H9 (cell line): Measurements from ENCODE around the gene ZNF844. TPM values are rescaled to one million over a fixed set of nuclear protein-coding genes. Genes with fewer than 3 reads are reported as not detected.

Source experiments
- DNase-seq: peaks from one replicate; pipeline ENCODE4 v3.0.0-alpha.2; 2017
- H2AFZ ChIP-seq: one replicate; pipeline ENCODE4 v1.6.1; 2013; ENCODE audit warnings: mild to moderate bottlenecking, low read length, control low read depth, moderate library complexity
- H2AK5ac ChIP-seq: 2 replicates; pipeline ENCODE4 v1.6.1; 2013; ENCODE audit warnings: low read length, control low read depth, mixed read lengths; ENCODE audit not compliant: insufficient read length
- H2BK120ac ChIP-seq: one replicate; pipeline ENCODE4 v1.6.1; 2013; ENCODE audit warnings: low read depth, mild to moderate bottlenecking, low read length, control low read depth, inconsistent platforms; ENCODE audit not compliant: poor library complexity, severe bottlenecking
- H2BK12ac ChIP-seq: 2 replicates; pipeline ENCODE4 v1.6.1; 2013; ENCODE audit warnings: low read length, control low read depth, mixed read lengths, low read depth; ENCODE audit not compliant: insufficient read length
- H2BK15ac ChIP-seq: 2 replicates; pipeline ENCODE4 v1.6.1; 2013; ENCODE audit warnings: low read depth, low read length, control low read depth
- H2BK20ac ChIP-seq: one replicate; pipeline ENCODE4 v1.6.1; 2013; ENCODE audit warnings: low read depth, mild to moderate bottlenecking, low read length, control low read depth, inconsistent platforms; ENCODE audit not compliant: poor library complexity, severe bottlenecking
- H2BK5ac ChIP-seq: 2 replicates; pipeline ENCODE4 v1.6.1; 2013; ENCODE audit warnings: low read length, control low read depth, mixed read lengths; ENCODE audit not compliant: insufficient read length
- H3K14ac ChIP-seq: 2 replicates; pipeline ENCODE4 v1.6.1; 2013; ENCODE audit warnings: low read length, control low read depth; ENCODE audit not compliant: insufficient read depth
- H3K18ac ChIP-seq: 2 replicates; pipeline ENCODE4 v1.6.1; 2013; ENCODE audit warnings: low read depth, mild to moderate bottlenecking, mixed read lengths, low read length, control low read depth; ENCODE audit not compliant: insufficient read length
- H3K23ac ChIP-seq: 2 replicates; pipeline ENCODE4 v1.6.1; 2013; ENCODE audit warnings: low read length, control low read depth, mixed read lengths, low read depth; ENCODE audit not compliant: insufficient read length
- H3K23me2 ChIP-seq: 2 replicates; pipeline ENCODE4 v1.6.1; 2013; ENCODE audit warnings: low read depth, mild to moderate bottlenecking, mixed read lengths, low read length, control low read depth; ENCODE audit not compliant: insufficient read length, poor library complexity, severe bottlenecking
- H3K27ac ChIP-seq: 2 replicates; pipeline ENCODE4 v1.5.1; 2013; ENCODE audit warnings: low read length, control low read depth, mixed read lengths, low read depth; ENCODE audit not compliant: insufficient read length
- H3K27me3 ChIP-seq: 2 replicates; pipeline ENCODE4 v1.6.1; 2013; ENCODE audit warnings: low read length, control low read depth, inconsistent platforms; ENCODE audit not compliant: insufficient read depth
- H3K4ac ChIP-seq: 2 replicates; pipeline ENCODE4 v1.6.1; 2013; ENCODE audit warnings: low read depth, mild to moderate bottlenecking, control low read depth, inconsistent platforms, low read length, moderate library complexity
- H3K4me1 ChIP-seq: 2 replicates; pipeline ENCODE4 v1.6.1; 2013; ENCODE audit warnings: low read length, control low read depth, inconsistent platforms; ENCODE audit not compliant: insufficient read depth
- H3K4me2 ChIP-seq: 2 replicates; pipeline ENCODE4 v1.6.1; 2013; ENCODE audit warnings: low read length, control low read depth, mixed read lengths; ENCODE audit not compliant: insufficient read length, insufficient read depth
- H3K56ac ChIP-seq: 2 replicates; pipeline ENCODE4 v1.6.1; 2013; ENCODE audit warnings: low read depth, mild to moderate bottlenecking, mixed read lengths, low read length, control low read depth; ENCODE audit not compliant: insufficient read length
- H3K79me1 ChIP-seq: 2 replicates; pipeline ENCODE4 v1.6.1; 2013; ENCODE audit warnings: low read depth, mild to moderate bottlenecking, moderate library complexity, low read length, control low read depth, inconsistent platforms; ENCODE audit not compliant: insufficient read depth, poor library complexity, severe bottlenecking
- H3K79me2 ChIP-seq: 2 replicates; pipeline ENCODE4 v1.6.1; 2013; ENCODE audit warnings: low read length, control low read depth, inconsistent platforms; ENCODE audit not compliant: insufficient read depth
- H3K9ac ChIP-seq: 2 replicates; pipeline ENCODE4 v1.6.1; 2013; ENCODE audit warnings: low read length, control low read depth, mixed read lengths; ENCODE audit not compliant: insufficient read length; ENCODE audit errors: extremely low read depth
- H3K9me3 ChIP-seq: one replicate; pipeline ENCODE4 v1.6.1; 2013; ENCODE audit warnings: low read depth, low read length, inconsistent platforms; ENCODE audit not compliant: control insufficient read depth
- H3T11ph ChIP-seq: one replicate; pipeline ENCODE4 v1.6.1; 2013; ENCODE audit warnings: mild to moderate bottlenecking, low read length, control low read depth, inconsistent platforms
- H4K20me1 ChIP-seq: one replicate; pipeline ENCODE4 v1.6.1; 2013; ENCODE audit not compliant: control insufficient read depth, insufficient read length, insufficient read depth
- H4K5ac ChIP-seq: 2 replicates; pipeline ENCODE4 v1.6.1; 2013; ENCODE audit warnings: low read depth, mild to moderate bottlenecking, mixed read lengths, low read length, control low read depth; ENCODE audit not compliant: insufficient read length
- H4K8ac ChIP-seq: replicated peaks from 2 replicates; pipeline ENCODE4 v1.6.1; 2013; ENCODE audit warnings: low read length, control low read depth, mixed read lengths, low read depth; ENCODE audit not compliant: insufficient read length
- H4K91ac ChIP-seq: 2 replicates; pipeline ENCODE4 v1.6.1; 2013; ENCODE audit warnings: low read depth, mild to moderate bottlenecking, moderate library complexity, mixed read lengths, low read length, control low read depth; ENCODE audit not compliant: insufficient read length
- H3K27ac Mint-ChIP-seq, 3 experiments: 2 replicates in 2 of 3; 3 replicates in 1 of 3; pipeline ENCODE4 v1.8.0; 2020 to 2021; ENCODE audit warnings: mixed read lengths in 3 of 3, mild to moderate bottlenecking in 1 of 3, moderate library complexity in 1 of 3
- H3K27me3 Mint-ChIP-seq: 2 replicates; pipeline ENCODE4 v1.8.0; 2021; ENCODE audit warnings: low read depth, mild to moderate bottlenecking, moderate library complexity, mixed read lengths
- H3K36me3 Mint-ChIP-seq, 3 experiments: 2 replicates in 2 of 3; 3 replicates in 1 of 3; pipeline ENCODE4 v1.8.0; 2020 to 2021; ENCODE audit warnings: low read depth in 3 of 3, mixed read lengths in 3 of 3; ENCODE audit not compliant: insufficient read depth in 1 of 3
- H3K4me1 Mint-ChIP-seq, 2 experiments: 2 replicates each; pipeline ENCODE4 v1.8.0; 2020; ENCODE audit warnings: mixed read lengths in 2 of 2
- H3K4me3 Mint-ChIP-seq, 2 experiments: 2 replicates in 1 of 2; 3 replicates in 1 of 2; pipeline ENCODE4 v1.8.0; 2020 to 2021; ENCODE audit warnings: mild to moderate bottlenecking in 2 of 2, mixed read lengths in 2 of 2, moderate library complexity in 1 of 2
- H3K9me3 Mint-ChIP-seq, 2 experiments: 2 replicates in 1 of 2; 3 replicates in 1 of 2; pipeline ENCODE4 v1.8.0; 2020; ENCODE audit warnings: mild to moderate bottlenecking in 2 of 2, mixed read lengths in 2 of 2, moderate library complexity in 1 of 2
- WGBS: extraction: QIAGEN DNeasy Blood & Tissue Kit; methylation state at CpG from one replicate; pipeline ENCODE4 v1.1.7; 2013; ENCODE audit warnings: missing lambda C conversion rate, low lambda C conversion rate, mixed read lengths; ENCODE audit not compliant: insufficient read length; ENCODE audit errors: extremely low coverage; 5-methylcytosine and 5-hydroxymethylcytosine counted together
- total RNA-seq: library from RNA; stranded (reverse); gene quantifications from 2 replicates; pipeline ENCODE4 v1.2.1, GENCODE V29; 2021
- TF ChIP-seq, protein P1 (sequence below): fragments of 200-600 bp; sonication (generic); conservative IDR thresholded peaks from 3 replicates; pipeline ENCODE4 v1.8.0; 2021; ENCODE audit warnings: antibody characterized with exemption, mild to moderate bottlenecking

The ZNF844 gene
- total RNA-seq, 1 experiment from 2014 or later = 10.0 TPM

DNA sequence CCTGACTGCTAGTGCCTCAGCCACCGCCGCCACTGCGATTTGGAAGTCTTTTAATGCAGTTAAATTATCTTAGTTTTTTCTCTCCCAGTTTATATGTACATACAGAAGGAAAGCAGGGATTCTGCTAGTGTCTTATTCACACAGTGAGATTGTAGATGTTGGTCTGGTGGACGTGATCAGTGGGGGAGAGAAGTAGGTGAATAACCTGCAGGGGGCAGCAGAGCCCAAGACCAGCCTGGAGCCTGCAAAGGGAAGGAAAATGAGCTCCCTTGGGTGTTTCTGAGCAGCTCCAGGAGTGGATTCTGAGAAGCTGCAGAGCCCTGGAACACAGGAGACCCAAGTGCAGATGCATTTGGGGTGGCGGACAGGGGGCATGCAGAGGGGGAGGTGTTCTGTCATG, 26.3 kb downstream of the ZNF844 start:
- H4K20me1 ChIP-seq = no peaks in the 10 kb centered on the region
- TF ChIP-seq, protein P1, sequence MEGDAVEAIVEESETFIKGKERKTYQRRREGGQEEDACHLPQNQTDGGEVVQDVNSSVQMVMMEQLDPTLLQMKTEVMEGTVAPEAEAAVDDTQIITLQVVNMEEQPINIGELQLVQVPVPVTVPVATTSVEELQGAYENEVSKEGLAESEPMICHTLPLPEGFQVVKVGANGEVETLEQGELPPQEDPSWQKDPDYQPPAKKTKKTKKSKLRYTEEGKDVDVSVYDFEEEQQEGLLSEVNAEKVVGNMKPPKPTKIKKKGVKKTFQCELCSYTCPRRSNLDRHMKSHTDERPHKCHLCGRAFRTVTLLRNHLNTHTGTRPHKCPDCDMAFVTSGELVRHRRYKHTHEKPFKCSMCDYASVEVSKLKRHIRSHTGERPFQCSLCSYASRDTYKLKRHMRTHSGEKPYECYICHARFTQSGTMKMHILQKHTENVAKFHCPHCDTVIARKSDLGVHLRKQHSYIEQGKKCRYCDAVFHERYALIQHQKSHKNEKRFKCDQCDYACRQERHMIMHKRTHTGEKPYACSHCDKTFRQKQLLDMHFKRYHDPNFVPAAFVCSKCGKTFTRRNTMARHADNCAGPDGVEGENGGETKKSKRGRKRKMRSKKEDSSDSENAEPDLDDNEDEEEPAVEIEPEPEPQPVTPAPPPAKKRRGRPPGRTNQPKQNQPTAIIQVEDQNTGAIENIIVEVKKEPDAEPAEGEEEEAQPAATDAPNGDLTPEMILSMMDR = peak; percentile 80
- H3T11ph ChIP-seq = no peak overlapping the region
- H2BK12ac ChIP-seq = no peak overlapping the region
- peak overlapping the region in 2 of 3 experiments; percentile 44 to 76; a peak in 2 of 7 replicates for H3K27ac Mint-ChIP-seq
- H4K5ac ChIP-seq = no peak overlapping the region
- peaks cover 9 to 27% of the 10 kb centered on the region in 2 experiments; a peak in 4 of 5 replicates for H3K9me3 Mint-ChIP-seq
- H3K23ac ChIP-seq = no peak overlapping the region
- no peak overlapping the region for H3K56ac ChIP-seq
- H2BK15ac ChIP-seq = no peak overlapping the region
- H3K4me1 Mint-ChIP-seq = peaks cover 12 to 19% of the 10 kb centered on the region in 2 experiments
- H3K23me2 ChIP-seq = peaks cover 4% of the 10 kb centered on the region
- H3K4ac ChIP-seq = no peak overlapping the region
- DNase-seq = peak; percentile 58
- peak overlapping the region in 1 of 2 experiments; percentile 6; a peak in 2 of 5 replicates for H3K4me3 Mint-ChIP-seq
- H2BK5ac ChIP-seq = no peak overlapping the region
- no peaks in the 10 kb centered on the region for H3K27me3 ChIP-seq
- no peak overlapping the region for H4K91ac ChIP-seq
- no peak overlapping the region for H3K14ac ChIP-seq
- H3K4me2 ChIP-seq = no peak overlapping the region
- H3K27ac ChIP-seq = no peak overlapping the region
- no peaks in the 10 kb centered on the region for H3K4me1 ChIP-seq
- H3K27me3 Mint-ChIP-seq = no peaks in the 10 kb centered on the region
- no peak overlapping the region for H2BK20ac ChIP-seq
- H2BK120ac ChIP-seq = no peak overlapping the region
- peaks cover 4% of the 10 kb centered on the region; the same call in 1 of the 2 replicates for H3K79me2 ChIP-seq
- no peak overlapping the region for H2AK5ac ChIP-seq
- H3K79me1 ChIP-seq = peaks cover 3% of the 10 kb centered on the region
- no peaks in the 10 kb centered on the region for H3K9me3 ChIP-seq
- H3K9ac ChIP-seq = no peak overlapping the region
- peaks cover 21 to 24% (median 24%) of the 10 kb centered on the region in 3 experiments for H3K36me3 Mint-ChIP-seq
- H2AFZ ChIP-seq = no peak overlapping the region
- no peak overlapping the region for H4K8ac ChIP-seq
- no CpG with 5 or more reads among the region's 5 CpGs for WGBS
- H3K18ac ChIP-seq = no peak overlapping the region
